ENCODE measurements around the gene WNK1.

WNK1 gene

GRCh38 chr12:867905-868304, 115.5 kb downstream of the WNK1 start:
- DNase-seq: no peak

- DNase-seq: no peak
Measured at GRCh38 chr12:868722-869121, 116.3 kb downstream of the WNK1 start.

DNA sequence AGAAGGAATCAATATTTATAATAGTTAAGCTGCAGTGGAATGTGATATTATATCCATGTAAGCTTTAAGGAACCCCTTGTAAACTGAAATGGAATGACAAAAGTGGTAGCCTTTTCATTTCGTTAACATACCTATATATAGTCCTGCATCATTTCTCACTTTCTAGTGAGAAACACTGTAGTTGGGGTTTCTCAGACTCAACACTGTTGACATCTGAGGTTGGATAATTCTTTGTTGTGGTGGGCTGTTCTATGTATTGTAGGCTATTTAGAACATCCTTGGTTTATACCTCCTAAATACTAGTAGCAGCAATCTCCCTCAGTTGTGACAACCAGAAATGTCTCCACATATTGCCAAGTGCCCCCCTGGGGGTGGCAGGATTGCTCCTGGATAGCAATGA, 118.0 kb downstream of the WNK1 start:
- no peak for DNase-seq

DNA sequence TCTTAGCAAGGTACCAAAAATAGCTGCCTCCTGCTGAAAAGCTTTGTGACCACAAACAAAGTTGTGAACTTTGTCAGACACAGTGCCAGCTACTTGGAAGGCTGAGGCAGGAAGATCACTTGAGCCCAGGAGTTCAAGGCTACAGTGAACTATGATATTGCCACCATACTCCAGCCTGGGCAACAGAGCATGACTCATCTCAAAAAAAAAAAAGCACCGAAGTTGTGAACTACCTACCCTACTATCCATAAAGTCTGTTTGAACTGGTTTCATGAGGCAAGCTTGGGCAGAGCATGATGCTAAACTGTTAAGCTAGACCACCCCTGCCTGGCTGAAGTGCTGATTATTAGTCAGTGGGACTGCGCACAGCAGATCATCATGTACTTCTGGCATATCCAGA, 121.6 kb downstream of the WNK1 start:
- DNase-seq: no peak

GRCh38 chr12:879641-880040, 127.3 kb downstream of the WNK1 start:
- DNase-seq: no peak

GRCh38 chr12:880656-881055, 128.3 kb downstream of the WNK1 start:
- no peak for DNase-seq

DNA sequence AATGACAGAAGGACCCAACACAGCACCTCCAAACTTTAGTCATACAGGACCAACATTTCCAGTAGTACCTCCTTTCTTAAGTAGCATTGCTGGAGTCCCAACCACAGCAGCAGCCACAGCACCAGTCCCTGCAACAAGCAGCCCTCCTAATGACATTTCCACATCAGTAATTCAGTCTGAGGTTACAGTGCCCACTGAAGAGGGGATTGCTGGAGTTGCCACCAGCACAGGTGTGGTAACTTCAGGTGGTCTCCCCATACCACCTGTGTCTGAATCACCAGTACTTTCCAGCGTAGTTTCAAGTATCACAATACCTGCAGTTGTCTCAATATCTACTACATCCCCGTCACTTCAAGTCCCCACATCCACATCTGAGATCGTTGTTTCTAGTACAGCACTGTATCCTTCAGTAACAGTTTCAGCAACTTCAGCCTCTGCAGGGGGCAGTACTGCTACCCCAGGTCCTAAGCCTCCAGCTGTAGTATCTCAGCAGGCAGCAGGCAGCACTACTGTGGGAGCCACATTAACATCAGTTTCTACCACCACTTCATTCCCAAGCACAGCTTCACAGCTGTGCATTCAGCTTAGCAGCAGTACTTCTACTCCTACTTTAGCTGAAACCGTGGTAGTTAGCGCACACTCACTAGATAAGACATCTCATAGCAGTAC, 132.5 kb downstream of the WNK1 start:
- no peak for DNase-seq

- no peak for DNase-seq
Measured at GRCh38 chr12:885701-886100, 133.3 kb downstream of the WNK1 start.

DNA sequence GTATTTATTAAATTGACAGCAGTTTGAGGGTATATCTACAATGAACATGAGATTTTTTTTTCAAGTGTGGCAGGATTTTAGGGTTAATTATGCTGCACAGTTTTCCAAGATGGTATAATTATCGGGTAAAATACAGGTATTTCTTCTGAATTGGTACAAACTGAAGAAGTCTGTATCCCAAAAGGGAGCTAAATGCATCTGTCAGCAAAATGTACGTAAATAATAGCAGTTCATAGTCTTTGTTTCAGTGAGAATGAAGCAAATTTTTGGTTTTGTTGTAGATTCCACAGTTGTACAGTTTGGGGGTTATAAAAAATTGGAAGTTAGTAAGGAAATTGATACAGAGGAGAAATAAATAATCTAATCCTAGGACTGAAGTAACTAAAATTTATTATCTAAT, 133.8 kb downstream of the WNK1 start:
- DNase-seq: no peak

- no peak for DNase-seq
Measured at GRCh38 chr12:894226-894625, 141.8 kb downstream of the WNK1 start.

GRCh38 chr12:896031-896430, 143.7 kb downstream of the WNK1 start:
- no peak for DNase-seq

GRCh38 chr12:897386-897785, 145.0 kb downstream of the WNK1 start:
- DNase-seq: no peak

- peak; percentile 35 for DNase-seq
Measured at GRCh38 chr12:902581-902980, 150.2 kb downstream of the WNK1 start.

GRCh38 chr12:903055-903454, 150.7 kb downstream of the WNK1 start:
- no peak for DNase-seq

- DNase-seq: peak; percentile 81
Measured at GRCh38 chr12:904010-904414, 151.6 kb downstream of the WNK1 start.

DNA sequence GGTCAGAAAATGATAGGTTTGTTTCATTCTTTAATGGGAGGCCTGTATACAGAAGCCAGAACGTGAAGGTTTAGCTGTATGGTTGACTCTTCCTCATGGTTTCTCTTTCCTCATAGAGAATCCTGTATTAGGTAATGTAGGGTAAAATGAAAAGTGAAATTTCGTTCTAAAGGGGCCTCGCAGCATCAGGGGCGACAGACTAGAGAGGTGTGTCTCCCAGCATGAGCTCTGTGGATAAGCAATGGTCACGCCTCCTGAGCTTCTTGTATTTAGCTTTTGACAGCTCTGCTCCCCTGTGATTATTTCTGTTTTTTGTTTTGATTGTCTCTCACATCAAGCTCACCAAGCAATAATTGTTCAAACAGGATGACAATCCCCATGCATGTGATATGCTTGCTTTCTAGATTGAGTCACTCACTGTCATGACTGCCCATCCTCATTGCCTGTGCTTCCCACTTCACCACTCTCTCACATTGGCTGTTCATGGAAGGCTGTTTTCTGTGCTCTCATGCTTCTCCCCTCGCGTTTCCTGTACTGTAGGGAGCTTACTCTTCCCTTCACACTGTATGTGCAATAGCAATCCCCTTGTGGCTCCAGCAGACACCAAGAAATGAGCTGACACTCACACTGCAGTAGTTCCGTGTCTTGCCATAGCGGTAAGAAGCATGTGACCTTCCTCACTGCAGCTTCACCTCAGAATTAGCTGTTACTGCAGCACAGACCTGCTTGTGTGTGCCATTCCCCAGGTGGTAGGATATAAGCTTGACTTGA, 153.1 kb downstream of the WNK1 start:
- no peak for DNase-seq

GRCh38 chr12:906062-906585, 153.7 kb downstream of the WNK1 start:
- no peak for DNase-seq

DNA sequence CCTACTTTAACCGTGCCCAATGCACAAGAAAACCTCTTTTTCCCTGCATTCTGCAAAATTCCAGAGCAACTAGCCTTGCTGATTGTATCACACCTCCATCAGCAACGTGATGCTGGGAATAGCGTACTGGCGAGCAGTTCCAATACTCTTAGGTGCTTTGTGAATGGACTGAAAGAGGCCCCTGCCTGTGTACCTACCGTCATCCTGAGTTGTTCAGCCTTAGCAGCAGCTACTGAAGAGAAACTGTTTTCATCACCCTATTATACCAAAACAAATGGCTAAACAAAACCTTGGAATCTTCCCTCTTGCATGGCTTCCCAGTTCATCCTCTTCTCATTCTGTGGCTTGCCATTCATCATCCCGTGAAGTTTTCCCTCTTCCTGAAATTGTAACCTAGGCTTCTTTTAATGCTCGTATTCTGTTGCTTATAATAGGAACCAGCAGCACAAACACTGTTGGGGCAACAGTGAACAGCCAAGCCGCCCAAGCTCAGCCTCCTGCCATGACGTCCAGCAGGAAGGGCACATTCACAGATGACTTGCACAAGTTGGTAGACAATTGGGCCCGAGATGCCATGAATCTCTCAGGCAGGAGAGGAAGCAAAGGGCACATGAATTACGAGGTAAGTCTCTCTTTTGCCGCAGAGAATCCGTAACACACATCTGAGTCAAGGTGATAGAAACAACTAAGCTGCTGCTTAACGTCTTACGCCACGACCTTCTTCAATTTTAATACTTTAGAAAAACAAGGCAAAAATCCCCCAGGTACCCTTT, 155.2 kb downstream of the WNK1 start:
- no peak for DNase-seq

GRCh38 chr12:909861-910260, 157.5 kb downstream of the WNK1 start:
- no peak for DNase-seq

DNA sequence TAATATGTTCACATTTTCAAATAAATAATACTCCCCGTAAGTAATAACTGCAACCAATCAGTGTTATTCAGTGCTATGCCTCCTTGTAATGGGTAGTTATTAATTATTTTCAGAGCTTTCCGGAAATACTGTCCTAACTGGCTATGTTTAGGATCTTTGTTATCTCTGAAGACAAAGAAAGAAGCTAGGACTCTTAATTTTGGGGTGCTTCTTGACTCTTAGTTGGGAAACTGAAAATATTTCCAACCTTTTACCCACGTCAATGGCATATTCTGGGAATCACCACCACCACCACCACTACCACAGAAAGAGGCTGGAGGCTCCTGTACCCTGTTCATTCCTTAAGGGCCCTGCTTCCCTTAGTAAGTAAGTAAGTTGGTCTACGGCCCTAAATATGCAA, 158.0 kb downstream of the WNK1 start:
- no peak for DNase-seq

GRCh38 chr12:911191-911826, 158.9 kb downstream of the WNK1 start:
- no peak for DNase-seq

DNA sequence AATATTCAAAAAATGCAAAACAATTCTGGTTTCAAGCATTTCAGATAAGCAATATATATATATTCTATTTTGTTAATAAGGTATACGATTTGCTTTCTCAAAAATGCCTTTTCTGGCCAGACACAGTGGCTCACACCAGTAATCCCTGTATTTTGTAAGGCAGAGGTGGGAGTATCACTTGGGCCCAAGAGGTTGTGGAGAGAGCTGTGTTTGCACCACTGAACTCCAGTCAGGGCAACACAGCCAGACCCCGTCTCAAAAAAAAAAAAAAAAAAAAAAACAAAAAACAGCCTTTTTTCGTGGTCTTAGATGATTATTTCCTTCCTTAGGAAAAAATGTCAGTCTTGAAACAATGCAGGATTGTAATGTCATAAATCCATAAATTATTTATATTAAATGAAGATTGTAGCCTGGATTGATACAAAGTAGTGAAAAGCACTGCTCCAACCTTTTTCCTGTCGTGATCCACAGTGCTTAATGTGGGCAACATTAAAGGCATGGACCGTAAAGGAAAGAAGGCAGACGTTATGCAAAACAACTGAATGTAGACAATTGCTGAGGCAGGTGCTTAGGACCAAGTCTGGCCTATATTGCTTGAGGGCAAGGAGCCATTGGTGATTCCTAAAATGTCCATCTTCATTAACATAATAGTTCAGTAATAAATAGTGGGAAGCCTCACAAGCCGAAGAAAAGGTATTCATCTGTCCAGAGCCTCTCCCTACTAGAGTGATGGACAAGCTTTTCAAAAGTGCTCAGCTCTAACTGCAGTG, 160.3 kb downstream of the WNK1 start:
- DNase-seq: no peak
